K562 (cell line): Measurements from ENCODE around the gene LRRC71. TPM values are rescaled to one million over a fixed set of nuclear protein-coding genes. Genes with fewer than 3 reads are reported as not detected.
A peak's percentile ranks its signal among the peaks of the same experiment; 100 is the strongest.

Experiments
- CAMTA2 ChIP-seq: fragments of 250-450 bp; sonication (Bioruptor Pico); conservative IDR thresholded peaks from 2 replicates; pipeline ENCODE4 v1.5.1; 2022
- DLX4 ChIP-seq: fragments of 250-450 bp; sonication (Bioruptor Pico); IDR thresholded peaks from 2 replicates; pipeline ENCODE4 v1.6.1; 2021; ENCODE audit warnings: mild to moderate bottlenecking
- FUS ChIP-seq: fragments of 200-400 bp; formaldehyde crosslinking; optimal IDR thresholded peaks from 2 replicates; pipeline ENCODE3; 2017; ENCODE audit warnings: low read depth, low read length
- HMG20A ChIP-seq: fragments of 450-650 bp; formaldehyde crosslinking; conservative IDR thresholded peaks from 2 replicates; pipeline ENCODE4 v1.4.0; 2020; ENCODE audit warnings: mild to moderate bottlenecking, mixed read lengths
- HOMEZ ChIP-seq: fragments of 250-450 bp; sonication (Bioruptor Pico); IDR thresholded peaks from 2 replicates; pipeline ENCODE4 v1.4.0; 2020; ENCODE audit warnings: mild to moderate bottlenecking, moderate library complexity
- ILF3 ChIP-seq: fragments of 450-650 bp; IDR thresholded peaks from 2 replicates; pipeline ENCODE4 v1.6.1; 2018; ENCODE audit warnings: antibody characterized with exemption, mild to moderate bottlenecking, moderate library complexity, borderline replicate concordance
- MCM7 ChIP-seq, 2 experiments: fragments of 450-650 bp; IDR thresholded peaks; 2 replicates each; pipeline ENCODE4 v1.6.1; 2016 to 2018
- POLR2AphosphoS5 ChIP-seq: IDR thresholded peaks from 2 replicates; pipeline ENCODE4 v1.6.1; 2011; ENCODE audit warnings: mild to moderate bottlenecking, low read depth, low read length, moderate library complexity; ENCODE audit not compliant: control insufficient read depth, insufficient read depth
- PYGO2 ChIP-seq: fragments of 450-650 bp; IDR thresholded peaks from 2 replicates; pipeline ENCODE4 v1.6.1; 2016; ENCODE audit warnings: mild to moderate bottlenecking, missing genetic modification characterization, moderate library complexity, missing compliant biosample characterization
- ZNF133 ChIP-seq: fragments of 250-450 bp; sonication (Bioruptor Pico); IDR thresholded peaks from 2 replicates; pipeline ENCODE4 v1.4.0; 2020; ENCODE audit warnings: mild to moderate bottlenecking
- ZNF175 ChIP-seq: fragments of 200-800 bp; sonication (Bioruptor generic); IDR thresholded peaks from 2 replicates; pipeline ENCODE4 v1.6.1; 2016; ENCODE audit warnings: low read depth, mild to moderate bottlenecking, missing genetic modification characterization, missing compliant biosample characterization
- ZNF445 ChIP-seq: fragments of 250-450 bp; sonication (Bioruptor Pico); IDR thresholded peaks from 2 replicates; pipeline ENCODE4 v1.4.0; 2020; ENCODE audit warnings: low read depth, mild to moderate bottlenecking, moderate library complexity
- ZNF75A ChIP-seq: fragments of 450-650 bp; formaldehyde crosslinking; IDR thresholded peaks from 2 replicates; pipeline ENCODE4 v1.4.0; 2020; ENCODE audit warnings: mild to moderate bottlenecking
- polyA plus RNA-seq, 8 experiments: library from polyadenylated mRNA; depleted of rRNA in 4 of 8; stranded (reverse) in 5 of 8; unstranded in 3 of 8; fragments of >200 nt; fragmentation: Nextera tagmentation in 2 of 8; fragmentation: Illumina TruSeq in 1 of 8; extraction: Ambion mirVana in 2 of 8; extraction: Trizol in 1 of 8; gene quantifications; 2 replicates each; pipeline versions ENCODE4 v1.2.1 to v1.2.3, GENCODE V29; 2011 to 2014; ENCODE audit warnings: inconsistent platforms in 1 of 8, missing spikeins in 1 of 8
- total RNA-seq, 7 experiments: library from RNA; depleted of rRNA in 6 of 7; stranded (reverse); fragments of >200 nt in 6 of 7; fragmentation: Illumina TruSeq in 2 of 7; extraction: Trizol in 2 of 7; gene quantifications; 2 replicates each; pipeline versions ENCODE4 v1.2.1 to v1.2.3, GENCODE V29; 2011 to 2021; ENCODE audit warnings: low replicate concordance in 1 of 7
- TF ChIP-seq, protein P1 (sequence below): fragments of 450-650 bp; IDR thresholded peaks from 2 replicates; pipeline ENCODE4 v1.6.1; 2016; ENCODE audit warnings: missing biosample characterization, missing genetic modification characterization
- TF ChIP-seq, protein P2 (sequence below), 3 experiments: IDR thresholded peaks in 2 of 3; conservative IDR thresholded peaks in 1 of 3; 2 replicates each; pipeline ENCODE4 v1.5.1; 2011 to 2012; ENCODE audit warnings: low read length in 3 of 3, mild to moderate bottlenecking in 3 of 3, control low read depth in 2 of 3, improper control_type of control experiment in 1 of 3, inconsistent platforms in 1 of 3, low read depth in 1 of 3, mixed read lengths in 1 of 3, moderate library complexity in 1 of 3; ENCODE audit not compliant: insufficient read depth in 2 of 3
- TF ChIP-seq, protein P3 (sequence below): fragments of 450-650 bp; IDR thresholded peaks from 2 replicates; pipeline ENCODE4 v1.6.1; 2016; ENCODE audit warnings: mild to moderate bottlenecking
- TF ChIP-seq, protein P4 (sequence below): sonication (generic); formaldehyde crosslinking; IDR thresholded peaks from 2 replicates; pipeline ENCODE4 v1.8.1; 2023; ENCODE audit warnings: mild to moderate bottlenecking, missing genetic modification reagents

The LRRC71 gene
- total and polyA plus RNA-seq, 9 of the 15 experiments (the other 6 are each of a cell fraction or from before 2014, with no cell fraction given): 0.06 to 1.2 (median 0.51) TPM; not detected in 1

DNA sequence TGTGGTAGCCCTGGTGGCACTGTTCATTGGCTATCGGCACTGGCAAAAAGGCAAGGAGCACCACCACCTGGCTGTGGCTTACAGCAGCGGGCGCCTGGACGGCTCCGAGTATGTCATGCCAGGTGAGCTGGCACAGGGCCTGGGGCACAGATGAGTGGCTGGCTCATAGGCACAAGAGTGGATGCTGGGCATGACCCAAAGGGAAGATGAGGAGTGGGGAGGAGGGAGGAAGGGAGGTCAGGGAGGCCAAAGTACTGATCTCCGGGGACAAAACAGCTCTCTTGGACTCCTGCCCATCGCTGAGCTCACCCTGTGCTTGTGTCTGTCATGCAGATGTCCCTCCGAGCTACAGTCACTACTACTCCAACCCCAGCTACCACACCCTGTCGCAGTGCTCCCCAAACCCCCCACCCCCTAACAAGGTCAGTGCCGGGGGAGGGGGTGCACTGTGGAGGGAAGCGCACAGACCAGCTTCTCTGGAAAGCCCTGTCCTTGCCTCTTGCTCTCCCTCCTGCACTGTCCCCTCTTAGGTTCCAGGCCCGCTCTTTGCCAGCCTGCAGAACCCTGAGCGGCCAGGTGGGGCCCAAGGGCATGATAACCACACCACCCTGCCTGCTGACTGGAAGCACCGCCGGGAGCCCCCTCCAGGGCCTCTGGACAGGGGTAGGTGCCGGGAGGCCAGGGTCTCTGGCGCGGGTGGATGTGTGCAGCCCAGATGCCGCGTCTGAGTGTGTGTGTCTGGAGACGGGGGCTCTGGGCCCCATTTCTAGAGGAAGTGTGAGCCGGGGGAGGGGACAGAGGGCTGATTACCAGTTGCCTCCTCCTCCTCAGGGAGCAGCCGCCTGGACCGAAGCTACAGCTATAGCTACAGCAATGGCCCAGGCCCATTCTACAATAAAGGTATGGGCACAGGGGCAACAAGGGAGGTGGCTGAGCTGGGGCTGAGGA, 7.3 kb upstream of the LRRC71 start (continued):
- TF ChIP-seq DLX4: no peak
- no peak for TF ChIP-seq FUS
- TF ChIP-seq, protein P1, sequence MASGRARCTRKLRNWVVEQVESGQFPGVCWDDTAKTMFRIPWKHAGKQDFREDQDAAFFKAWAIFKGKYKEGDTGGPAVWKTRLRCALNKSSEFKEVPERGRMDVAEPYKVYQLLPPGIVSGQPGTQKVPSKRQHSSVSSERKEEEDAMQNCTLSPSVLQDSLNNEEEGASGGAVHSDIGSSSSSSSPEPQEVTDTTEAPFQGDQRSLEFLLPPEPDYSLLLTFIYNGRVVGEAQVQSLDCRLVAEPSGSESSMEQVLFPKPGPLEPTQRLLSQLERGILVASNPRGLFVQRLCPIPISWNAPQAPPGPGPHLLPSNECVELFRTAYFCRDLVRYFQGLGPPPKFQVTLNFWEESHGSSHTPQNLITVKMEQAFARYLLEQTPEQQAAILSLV (tag): no peak
- TF ChIP-seq, protein P2, sequence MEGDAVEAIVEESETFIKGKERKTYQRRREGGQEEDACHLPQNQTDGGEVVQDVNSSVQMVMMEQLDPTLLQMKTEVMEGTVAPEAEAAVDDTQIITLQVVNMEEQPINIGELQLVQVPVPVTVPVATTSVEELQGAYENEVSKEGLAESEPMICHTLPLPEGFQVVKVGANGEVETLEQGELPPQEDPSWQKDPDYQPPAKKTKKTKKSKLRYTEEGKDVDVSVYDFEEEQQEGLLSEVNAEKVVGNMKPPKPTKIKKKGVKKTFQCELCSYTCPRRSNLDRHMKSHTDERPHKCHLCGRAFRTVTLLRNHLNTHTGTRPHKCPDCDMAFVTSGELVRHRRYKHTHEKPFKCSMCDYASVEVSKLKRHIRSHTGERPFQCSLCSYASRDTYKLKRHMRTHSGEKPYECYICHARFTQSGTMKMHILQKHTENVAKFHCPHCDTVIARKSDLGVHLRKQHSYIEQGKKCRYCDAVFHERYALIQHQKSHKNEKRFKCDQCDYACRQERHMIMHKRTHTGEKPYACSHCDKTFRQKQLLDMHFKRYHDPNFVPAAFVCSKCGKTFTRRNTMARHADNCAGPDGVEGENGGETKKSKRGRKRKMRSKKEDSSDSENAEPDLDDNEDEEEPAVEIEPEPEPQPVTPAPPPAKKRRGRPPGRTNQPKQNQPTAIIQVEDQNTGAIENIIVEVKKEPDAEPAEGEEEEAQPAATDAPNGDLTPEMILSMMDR (IDR thresholded peaks at IDR 0.05 in 2 of 3, conservative IDR thresholded peaks at IDR 0.05 in 1 of 3; ENCODE audit: insufficient read depth in 2 of 3, low read depth in 1 of 3, low read length in 3 of 3): peak; percentile 13 to 32 (median 31); a peak in 1 of 6 replicates
- no peak for TF ChIP-seq MCM7 (IDR thresholded peaks at IDR 0.05)
- no peak for TF ChIP-seq PYGO2 (tag)
- no peak for TF ChIP-seq POLR2AphosphoS5
- TF ChIP-seq HMG20A: no peak
- TF ChIP-seq, protein P3, sequence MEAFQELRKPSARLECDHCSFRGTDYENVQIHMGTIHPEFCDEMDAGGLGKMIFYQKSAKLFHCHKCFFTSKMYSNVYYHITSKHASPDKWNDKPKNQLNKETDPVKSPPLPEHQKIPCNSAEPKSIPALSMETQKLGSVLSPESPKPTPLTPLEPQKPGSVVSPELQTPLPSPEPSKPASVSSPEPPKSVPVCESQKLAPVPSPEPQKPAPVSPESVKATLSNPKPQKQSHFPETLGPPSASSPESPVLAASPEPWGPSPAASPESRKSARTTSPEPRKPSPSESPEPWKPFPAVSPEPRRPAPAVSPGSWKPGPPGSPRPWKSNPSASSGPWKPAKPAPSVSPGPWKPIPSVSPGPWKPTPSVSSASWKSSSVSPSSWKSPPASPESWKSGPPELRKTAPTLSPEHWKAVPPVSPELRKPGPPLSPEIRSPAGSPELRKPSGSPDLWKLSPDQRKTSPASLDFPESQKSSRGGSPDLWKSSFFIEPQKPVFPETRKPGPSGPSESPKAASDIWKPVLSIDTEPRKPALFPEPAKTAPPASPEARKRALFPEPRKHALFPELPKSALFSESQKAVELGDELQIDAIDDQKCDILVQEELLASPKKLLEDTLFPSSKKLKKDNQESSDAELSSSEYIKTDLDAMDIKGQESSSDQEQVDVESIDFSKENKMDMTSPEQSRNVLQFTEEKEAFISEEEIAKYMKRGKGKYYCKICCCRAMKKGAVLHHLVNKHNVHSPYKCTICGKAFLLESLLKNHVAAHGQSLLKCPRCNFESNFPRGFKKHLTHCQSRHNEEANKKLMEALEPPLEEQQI: no peak
- no peak for TF ChIP-seq CAMTA2
- TF ChIP-seq ZNF175: 0 out of 2 replicates have a peak, but pooled peaks have one; percentile 6
- TF ChIP-seq ZNF445: no peak
- TF ChIP-seq, protein P4, sequence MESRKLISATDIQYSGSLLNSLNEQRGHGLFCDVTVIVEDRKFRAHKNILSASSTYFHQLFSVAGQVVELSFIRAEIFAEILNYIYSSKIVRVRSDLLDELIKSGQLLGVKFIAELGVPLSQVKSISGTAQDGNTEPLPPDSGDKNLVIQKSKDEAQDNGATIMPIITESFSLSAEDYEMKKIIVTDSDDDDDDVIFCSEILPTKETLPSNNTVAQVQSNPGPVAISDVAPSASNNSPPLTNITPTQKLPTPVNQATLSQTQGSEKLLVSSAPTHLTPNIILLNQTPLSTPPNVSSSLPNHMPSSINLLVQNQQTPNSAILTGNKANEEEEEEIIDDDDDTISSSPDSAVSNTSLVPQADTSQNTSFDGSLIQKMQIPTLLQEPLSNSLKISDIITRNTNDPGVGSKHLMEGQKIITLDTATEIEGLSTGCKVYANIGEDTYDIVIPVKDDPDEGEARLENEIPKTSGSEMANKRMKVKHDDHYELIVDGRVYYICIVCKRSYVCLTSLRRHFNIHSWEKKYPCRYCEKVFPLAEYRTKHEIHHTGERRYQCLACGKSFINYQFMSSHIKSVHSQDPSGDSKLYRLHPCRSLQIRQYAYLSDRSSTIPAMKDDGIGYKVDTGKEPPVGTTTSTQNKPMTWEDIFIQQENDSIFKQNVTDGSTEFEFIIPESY (CRISPR knock-in tag): no peak
- no peak for TF ChIP-seq HOMEZ
- no peak for TF ChIP-seq ZNF133 (CRISPR knock-in tag)
- no peak for TF ChIP-seq ZNF75A
- TF ChIP-seq ILF3: no peak
